ENCODE measurements around the gene PCNX2. TPM values are rescaled to one million over a fixed set of nuclear protein-coding genes. Genes with fewer than 3 reads are reported as not detected.

The PCNX2 gene
- total and polyA plus RNA-seq, 2 donors (not counting 1 experiment from before 2014, with no cell fraction given): 13.0 to 37.8 TPM

GRCh38 chr1:233143241-233143640 is 152.3 kb downstream of the PCNX2 start:
- peak in 1 of 2 donors; percentile 6 for DNase-seq (ENCODE audit: low read depth in 2 of 2)
- no peak overlapping the region for H2AFZ ChIP-seq (ENCODE audit: low read length)
- H3K4me2 ChIP-seq (ENCODE audit: extremely low read depth, insufficient read depth, low read length): no peak overlapping the region
- no peaks in the 10 kb centered on the region for H3K4me1 ChIP-seq (ENCODE audit: control insufficient read depth, extremely low read depth, insufficient read depth, low read length)
- H4K20me1 ChIP-seq (ENCODE audit: control insufficient read depth, extremely low read depth, insufficient read depth, low read length): no peaks in the 10 kb centered on the region
- no peaks in the 10 kb centered on the region for H3K9me3 ChIP-seq (ENCODE audit: control insufficient read depth, insufficient read depth, low read depth, low read length)
- H3K79me2 ChIP-seq (ENCODE audit: control insufficient read depth, insufficient read depth, low read length): no peaks in the 10 kb centered on the region
- H3K9ac ChIP-seq (ENCODE audit: insufficient read depth, low read length): no peak overlapping the region
- no peak overlapping the region for H3K4me3 ChIP-seq (replicated peaks in 1 of 4; ENCODE audit: control extremely low read depth in 1 of 4, insufficient read depth in 1 of 4, low read depth in 3 of 4, low read length in 4 of 4)
- no peaks in the 10 kb centered on the region for H3K36me3 ChIP-seq (ENCODE audit: control insufficient read depth, insufficient read depth, low read length)
- no peak for TF ChIP-seq CTCF (conservative IDR thresholded peaks at IDR 0.05 in 1 of 2, IDR thresholded peaks at IDR 0.05 in 1 of 2; ENCODE audit: low read depth in 1 of 2, low read length in 2 of 2)
- TF ChIP-seq EZH2 (IDR thresholded peaks at IDR 0.05; ENCODE audit: low read length, missing control alignments): no peak
- no peak overlapping the region for H3K27ac ChIP-seq (ENCODE audit: insufficient read depth, low read length)
- H3K27me3 ChIP-seq (ENCODE audit: control insufficient read depth, insufficient read depth, low read length): no peaks in the 10 kb centered on the region

GRCh38 chr1:233140974-233141373 is 154.6 kb downstream of the PCNX2 start:
- H3K9me3 ChIP-seq (ENCODE audit: control insufficient read depth, insufficient read depth, low read depth, low read length): no peaks in the 10 kb centered on the region
- no peak overlapping the region for H3K4me3 ChIP-seq (replicated peaks in 1 of 4; ENCODE audit: control extremely low read depth in 1 of 4, insufficient read depth in 1 of 4, low read depth in 3 of 4, low read length in 4 of 4)
- H3K4me2 ChIP-seq (ENCODE audit: extremely low read depth, insufficient read depth, low read length): no peak overlapping the region
- H3K27me3 ChIP-seq (ENCODE audit: control insufficient read depth, insufficient read depth, low read length): no peaks in the 10 kb centered on the region
- no peaks in the 10 kb centered on the region for H3K4me1 ChIP-seq (ENCODE audit: control insufficient read depth, extremely low read depth, insufficient read depth, low read length)
- H4K20me1 ChIP-seq (ENCODE audit: control insufficient read depth, extremely low read depth, insufficient read depth, low read length): no peaks in the 10 kb centered on the region
- H3K27ac ChIP-seq (ENCODE audit: insufficient read depth, low read length): no peak overlapping the region
- no peak overlapping the region for H3K9ac ChIP-seq (ENCODE audit: insufficient read depth, low read length)
- no peaks in the 10 kb centered on the region for H3K36me3 ChIP-seq (ENCODE audit: control insufficient read depth, insufficient read depth, low read length)
- H3K79me2 ChIP-seq (ENCODE audit: control insufficient read depth, insufficient read depth, low read length): no peaks in the 10 kb centered on the region
- TF ChIP-seq EZH2 (IDR thresholded peaks at IDR 0.05; ENCODE audit: low read length, missing control alignments): no peak
- TF ChIP-seq CTCF (conservative IDR thresholded peaks at IDR 0.05 in 1 of 2, IDR thresholded peaks at IDR 0.05 in 1 of 2; ENCODE audit: low read depth in 1 of 2, low read length in 2 of 2): no peak
- H2AFZ ChIP-seq (ENCODE audit: low read length): no peak overlapping the region
- peak in 1 of 2 donors; percentile 54 for DNase-seq (ENCODE audit: low read depth in 2 of 2)

GRCh38 chr1:233140499-233140898 is 155.0 kb downstream of the PCNX2 start:
- no peak overlapping the region for H3K9ac ChIP-seq (ENCODE audit: insufficient read depth, low read length)
- no peaks in the 10 kb centered on the region for H4K20me1 ChIP-seq (ENCODE audit: control insufficient read depth, extremely low read depth, insufficient read depth, low read length)
- H3K27me3 ChIP-seq (ENCODE audit: control insufficient read depth, insufficient read depth, low read length): no peaks in the 10 kb centered on the region
- no peaks in the 10 kb centered on the region for H3K9me3 ChIP-seq (ENCODE audit: control insufficient read depth, insufficient read depth, low read depth, low read length)
- DNase-seq (ENCODE audit: low read depth in 2 of 2): peak in 1 of 2 donors; percentile 18
- no peaks in the 10 kb centered on the region for H3K4me1 ChIP-seq (ENCODE audit: control insufficient read depth, extremely low read depth, insufficient read depth, low read length)
- H3K79me2 ChIP-seq (ENCODE audit: control insufficient read depth, insufficient read depth, low read length): no peaks in the 10 kb centered on the region
- no peak overlapping the region for H3K27ac ChIP-seq (ENCODE audit: insufficient read depth, low read length)
- H3K36me3 ChIP-seq (ENCODE audit: control insufficient read depth, insufficient read depth, low read length): no peaks in the 10 kb centered on the region
- no peak overlapping the region for H2AFZ ChIP-seq (ENCODE audit: low read length)
- no peak overlapping the region for H3K4me2 ChIP-seq (ENCODE audit: extremely low read depth, insufficient read depth, low read length)
- H3K4me3 ChIP-seq (replicated peaks in 1 of 4; ENCODE audit: control extremely low read depth in 1 of 4, insufficient read depth in 1 of 4, low read depth in 3 of 4, low read length in 4 of 4): no peak overlapping the region
- no peak for TF ChIP-seq EZH2 (IDR thresholded peaks at IDR 0.05; ENCODE audit: low read length, missing control alignments)
- TF ChIP-seq CTCF (conservative IDR thresholded peaks at IDR 0.05 in 1 of 2, IDR thresholded peaks at IDR 0.05 in 1 of 2; ENCODE audit: low read depth in 1 of 2, low read length in 2 of 2): no peak
